ENCODE data around the gene OBP2A.

The OBP2A gene

GRCh38 chr9:135555203-135555602, 9.3 kb downstream of the OBP2A start:
- DNase-seq = no peak

GRCh38 chr9:135555910-135556309, 10.0 kb downstream of the OBP2A start:
- DNase-seq = no peak

GRCh38 chr9:135559606-135560005, 13.7 kb downstream of the OBP2A start:
- no peak for DNase-seq

GRCh38 chr9:135561391-135562234, 15.7 kb downstream of the OBP2A start, which contains the start of gene PAEP:
Gene PAEP (plus strand): TSS chr9:135561756.
- DNase-seq = no peak

- DNase-seq = no peak
Observed at GRCh38 chr9:135562235-135562745, 16.4 kb downstream of the OBP2A start.

GRCh38 chr9:135563039-135563476, 17.1 kb downstream of the OBP2A start:
- no peak for DNase-seq

GRCh38 chr9:135563858-135564257, 17.9 kb downstream of the OBP2A start:
- DNase-seq = no peak

GRCh38 chr9:135565141-135565628, 19.3 kb downstream of the OBP2A start:
- DNase-seq = no peak

GRCh38 chr9:135565636-135566035, 19.7 kb downstream of the OBP2A start:
- no peak for DNase-seq

- DNase-seq = no peak
Observed at GRCh38 chr9:135566552-135566951, 20.6 kb downstream of the OBP2A start.

GRCh38 chr9:135567311-135567710, 21.4 kb downstream of the OBP2A start:
- DNase-seq = no peak

- no peak for DNase-seq
Observed at GRCh38 chr9:135568026-135568425, 22.1 kb downstream of the OBP2A start.

- no peak for DNase-seq
Observed at GRCh38 chr9:135570456-135570855, 24.5 kb downstream of the OBP2A start.

GRCh38 chr9:135572233-135572632, 26.3 kb downstream of the OBP2A start:
- DNase-seq = no peak

GRCh38 chr9:135573124-135573523, 27.2 kb downstream of the OBP2A start:
- no peak for DNase-seq

- no peak for DNase-seq
Observed at GRCh38 chr9:135574331-135574730, 28.4 kb downstream of the OBP2A start.

GRCh38 chr9:135574943-135575342, 29.0 kb downstream of the OBP2A start:
- DNase-seq = no peak

GRCh38 chr9:135575995-135576631, 30.2 kb downstream of the OBP2A start:
- DNase-seq = no peak

- no peak for DNase-seq
Observed at GRCh38 chr9:135577256-135577655, 31.3 kb downstream of the OBP2A start.

- DNase-seq = no peak
Observed at GRCh38 chr9:135579356-135579755, 33.4 kb downstream of the OBP2A start.

GRCh38 chr9:135579889-135580660, 34.1 kb downstream of the OBP2A start:
- DNase-seq = no peak

GRCh38 chr9:135580664-135581380, 34.9 kb downstream of the OBP2A start:
- DNase-seq = no peak
